GM21447 (cell line): ENCODE results near the gene PRM2.

Experiments
- ATAC-seq: cut with Tn5 transposase; IDR thresholded peaks from one replicate; pipeline ENCODE4 v1.9.1; 2021; ENCODE audit not compliant: unreplicated experiment

The PRM2 gene

GRCh38 chr16:11232852-11233726 is 43.2 kb downstream of the PRM2 start:
- ATAC-seq, result peak; percentile 69

GRCh38 chr16:11232302-11232851 is 43.9 kb downstream of the PRM2 start:
- no peak for ATAC-seq

GRCh38 chr16:11231367-11231970 is 44.8 kb downstream of the PRM2 start:
- ATAC-seq, result no peak

- ATAC-seq, result no peak
These were observed 46.4 kb downstream of the PRM2 start for GRCh38 chr16:11229906-11230305.

- no peak for ATAC-seq
These were observed 46.8 kb downstream of the PRM2 start for GRCh38 chr16:11229432-11229831.

GRCh38 chr16:11225677-11226549 is 50.4 kb downstream of the PRM2 start:
- ATAC-seq, result no peak
